Thoracic aorta (tissue), 2 donors: Measurements from ENCODE around the gene CRB2. TPM values are rescaled to one million over a fixed set of nuclear protein-coding genes. Genes with fewer than 3 reads are reported as not detected.
"Not testable (repeated sequence)": the region's sequence is repeated elsewhere in the genome, so short reads cannot be mapped to it uniquely, and the experiment has no call there.

Source experiments
- ATAC-seq: fragments of 150-250 bp; one replicate; pipeline ENCODE4 v1.8.0; 2017; ENCODE audit warnings: low read depth; ENCODE audit not compliant: insufficient number of reproducible peaks, low FRiP score
- DNase-seq: peaks from one replicate; pipeline ENCODE4 v3.0.0-alpha.2; 2020; ENCODE audit warnings: low spot score
- H3K27ac ChIP-seq, 2 donors: fragments of 200-600 bp; sonication (generic); 1 replicate in 1 of 2; 2 replicates in 1 of 2; pipeline ENCODE4 v1.5.1; 2016; ENCODE audit warnings: mild to moderate bottlenecking in 2 of 2, moderate library complexity in 2 of 2
- H3K27me3 ChIP-seq: fragments of 200-600 bp; sonication (generic); replicated peaks from 2 replicates; pipeline ENCODE4 v1.6.0; 2016; ENCODE audit warnings: mild to moderate bottlenecking; ENCODE audit not compliant: insufficient read depth
- H3K36me3 ChIP-seq: fragments of 200-600 bp; sonication (generic); one replicate; pipeline ENCODE4 v1.5.1; 2016
- H3K4me1 ChIP-seq, 2 donors: fragments of 200-600 bp; sonication (generic); 1 replicate in 1 of 2; 2 replicates in 1 of 2; pipeline versions ENCODE4 v1.5.1 to v1.6.0; 2016; ENCODE audit warnings: low read depth in 2 of 2, mild to moderate bottlenecking in 1 of 2; ENCODE audit not compliant: control insufficient read depth in 1 of 2
- H3K4me3 ChIP-seq: fragments of 200-600 bp; sonication (generic); 2 replicates; pipeline ENCODE4 v1.5.1; 2016; ENCODE audit warnings: mild to moderate bottlenecking
- H3K9me3 ChIP-seq: fragments of 200-600 bp; sonication (generic); 2 replicates; pipeline ENCODE4 v1.5.1; 2016
- total RNA-seq, 2 donors: library from RNA; depleted of rRNA; stranded (reverse); fragments of >200 nt; gene quantifications; one replicate each; pipeline versions ENCODE4 v1.1.0 to v1.2.3, GENCODE V29; 2016
- TF ChIP-seq, protein P1 (sequence below): fragments of 200-600 bp; sonication (generic); IDR thresholded peaks from one replicate; pipeline ENCODE4 v1.5.1; 2019; ENCODE audit warnings: antibody characterized with exemption

Gene CRB2
- total RNA-seq, 2 donors from 2014 or later, result not detected

DNA sequence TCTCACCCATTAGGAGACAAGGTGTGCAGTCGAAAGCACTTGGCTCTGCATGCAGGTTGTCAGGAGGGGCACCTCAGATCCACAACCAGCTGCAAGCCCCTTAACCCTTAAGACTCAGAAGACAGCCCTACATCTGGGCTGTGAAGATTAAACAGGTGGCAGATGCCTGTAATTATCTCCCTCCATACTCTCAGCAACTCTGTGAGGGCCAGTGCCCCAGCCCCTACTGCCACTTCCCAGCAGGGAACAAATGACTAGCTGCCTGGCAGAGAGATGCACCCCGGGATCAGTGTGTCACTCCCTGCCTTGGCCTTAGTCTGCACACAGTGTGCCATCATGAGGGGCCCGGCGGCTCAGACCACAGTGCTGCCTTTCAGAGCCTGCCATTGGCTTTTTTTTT lies 42.0 kb downstream of the CRB2 start:
- TF ChIP-seq, protein P1, sequence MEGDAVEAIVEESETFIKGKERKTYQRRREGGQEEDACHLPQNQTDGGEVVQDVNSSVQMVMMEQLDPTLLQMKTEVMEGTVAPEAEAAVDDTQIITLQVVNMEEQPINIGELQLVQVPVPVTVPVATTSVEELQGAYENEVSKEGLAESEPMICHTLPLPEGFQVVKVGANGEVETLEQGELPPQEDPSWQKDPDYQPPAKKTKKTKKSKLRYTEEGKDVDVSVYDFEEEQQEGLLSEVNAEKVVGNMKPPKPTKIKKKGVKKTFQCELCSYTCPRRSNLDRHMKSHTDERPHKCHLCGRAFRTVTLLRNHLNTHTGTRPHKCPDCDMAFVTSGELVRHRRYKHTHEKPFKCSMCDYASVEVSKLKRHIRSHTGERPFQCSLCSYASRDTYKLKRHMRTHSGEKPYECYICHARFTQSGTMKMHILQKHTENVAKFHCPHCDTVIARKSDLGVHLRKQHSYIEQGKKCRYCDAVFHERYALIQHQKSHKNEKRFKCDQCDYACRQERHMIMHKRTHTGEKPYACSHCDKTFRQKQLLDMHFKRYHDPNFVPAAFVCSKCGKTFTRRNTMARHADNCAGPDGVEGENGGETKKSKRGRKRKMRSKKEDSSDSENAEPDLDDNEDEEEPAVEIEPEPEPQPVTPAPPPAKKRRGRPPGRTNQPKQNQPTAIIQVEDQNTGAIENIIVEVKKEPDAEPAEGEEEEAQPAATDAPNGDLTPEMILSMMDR, result no peak
- H3K4me1 ChIP-seq, result peaks cover 0 to 13% of the 10 kb centered on the region in 2 donors
- DNase-seq (no peak), ATAC-seq (no peak)
- H3K9me3 ChIP-seq, result no peaks in the 10 kb centered on the region
- no peak overlapping the region for H3K4me3 ChIP-seq
- no peaks in the 10 kb centered on the region for H3K36me3 ChIP-seq
- H3K27me3 ChIP-seq, result no peaks in the 10 kb centered on the region
- H3K27ac ChIP-seq, result no peak overlapping the region

DNA sequence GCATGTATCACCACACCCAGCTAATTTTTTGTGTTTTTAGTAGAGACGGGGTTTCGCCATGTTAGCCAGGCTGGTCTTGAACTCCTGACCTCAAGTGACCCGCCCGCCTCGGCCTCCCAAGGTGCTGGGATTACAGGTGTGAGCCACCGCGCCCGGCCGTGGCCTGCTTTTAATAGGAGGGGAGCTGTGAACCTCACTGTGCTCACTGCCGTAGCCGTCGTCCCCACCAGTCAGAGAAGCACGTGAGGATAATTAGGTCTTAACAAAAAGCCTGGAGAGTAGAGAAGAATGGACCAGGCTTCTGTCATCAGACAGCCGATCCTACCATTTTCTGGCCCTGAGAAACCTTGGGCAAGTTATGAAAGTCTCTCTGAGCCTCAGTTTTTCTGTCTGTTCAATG lies 42.9 kb downstream of the CRB2 start:
- H3K9me3 ChIP-seq, H3K4me3 ChIP-seq, DNase-seq, H3K36me3 ChIP-seq, H3K27ac ChIP-seq, H3K27me3 ChIP-seq, ATAC-seq: not testable (repeated sequence)
- H3K4me1 ChIP-seq, result peaks cover 0 to 13% of the 10 kb centered on the region in 2 donors

DNA sequence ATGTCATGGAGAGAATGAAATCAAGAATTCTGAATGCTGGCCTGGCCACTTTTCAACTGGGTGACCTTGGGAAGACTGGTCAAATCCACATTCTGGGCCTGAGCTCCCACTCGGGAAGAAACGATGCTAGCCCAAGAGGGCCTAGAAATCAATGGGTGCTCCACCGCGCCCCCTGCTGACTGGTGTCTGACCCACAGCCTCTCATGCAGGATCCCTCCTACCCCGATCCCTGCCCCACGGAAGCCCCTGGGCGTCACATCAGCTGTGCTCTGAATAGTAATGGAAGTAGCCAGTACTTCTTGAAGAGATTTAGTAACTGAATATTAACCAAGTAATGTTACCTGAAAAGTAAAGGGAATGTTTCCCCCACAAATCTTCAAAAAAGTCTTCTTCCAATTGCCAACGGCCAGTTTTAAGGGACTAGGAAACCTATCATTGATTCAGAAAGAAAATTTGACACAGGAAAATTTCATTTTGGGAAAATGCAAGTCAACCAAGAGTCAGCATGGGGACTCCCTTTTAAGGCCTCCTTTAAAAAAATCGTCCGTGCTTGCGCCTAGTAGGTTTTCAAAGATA lies 43.9 kb downstream of the CRB2 start:
- H3K4me1 ChIP-seq, result peaks cover 0 to 13% of the 10 kb centered on the region in 2 donors
- no peaks in the 10 kb centered on the region for H3K36me3 ChIP-seq
- DNase-seq (no peak), ATAC-seq (no peak)
- no peak overlapping the region for H3K27ac ChIP-seq
- no peak overlapping the region for H3K4me3 ChIP-seq
- H3K27me3 ChIP-seq, result no peaks in the 10 kb centered on the region
- H3K9me3 ChIP-seq, result no peaks in the 10 kb centered on the region
- TF ChIP-seq, protein P1, result no peak

- no peaks in the 10 kb centered on the region for H3K36me3 ChIP-seq
- H3K4me1 ChIP-seq, result peaks cover 0 to 13% of the 10 kb centered on the region in 2 donors
- no peaks in the 10 kb centered on the region for H3K27me3 ChIP-seq
- peak overlapping the region; percentile 13 to 19 for H3K27ac ChIP-seq
- DNase-seq (no peak), ATAC-seq (peak; percentile 25)
- H3K9me3 ChIP-seq, result no peaks in the 10 kb centered on the region
- TF ChIP-seq, protein P1, result no peak
- peak overlapping the region; percentile 44 for H3K4me3 ChIP-seq
Observed at GRCh38 chr9:123400926-123401503, 45.0 kb downstream of the CRB2 start.

- ATAC-seq (no peak), DNase-seq (no peak)
- TF ChIP-seq, protein P1, result peak; percentile 69
- Histone ChIP-seq H3K27me3 (no peaks in the 10 kb centered on the region), H3K9me3 (no peaks in the 10 kb centered on the region), H3K27ac (peak overlapping the region; percentile 13 to 19), H3K36me3 (no peaks in the 10 kb centered on the region), H3K4me1 (peaks cover 0 to 13% of the 10 kb centered on the region in 2 donors), H3K4me3 (peak overlapping the region; percentile 44)
Observed at GRCh38 chr9:123401879-123402513, 46.0 kb downstream of the CRB2 start.
